ENCODE measurements around the gene TMEM59L. TPM values are rescaled to one million over a fixed set of nuclear protein-coding genes. Genes with fewer than 3 reads are reported as not detected.

The TMEM59L gene
- total RNA-seq, 2 experiments from 2014 or later, result not detected

DNA sequence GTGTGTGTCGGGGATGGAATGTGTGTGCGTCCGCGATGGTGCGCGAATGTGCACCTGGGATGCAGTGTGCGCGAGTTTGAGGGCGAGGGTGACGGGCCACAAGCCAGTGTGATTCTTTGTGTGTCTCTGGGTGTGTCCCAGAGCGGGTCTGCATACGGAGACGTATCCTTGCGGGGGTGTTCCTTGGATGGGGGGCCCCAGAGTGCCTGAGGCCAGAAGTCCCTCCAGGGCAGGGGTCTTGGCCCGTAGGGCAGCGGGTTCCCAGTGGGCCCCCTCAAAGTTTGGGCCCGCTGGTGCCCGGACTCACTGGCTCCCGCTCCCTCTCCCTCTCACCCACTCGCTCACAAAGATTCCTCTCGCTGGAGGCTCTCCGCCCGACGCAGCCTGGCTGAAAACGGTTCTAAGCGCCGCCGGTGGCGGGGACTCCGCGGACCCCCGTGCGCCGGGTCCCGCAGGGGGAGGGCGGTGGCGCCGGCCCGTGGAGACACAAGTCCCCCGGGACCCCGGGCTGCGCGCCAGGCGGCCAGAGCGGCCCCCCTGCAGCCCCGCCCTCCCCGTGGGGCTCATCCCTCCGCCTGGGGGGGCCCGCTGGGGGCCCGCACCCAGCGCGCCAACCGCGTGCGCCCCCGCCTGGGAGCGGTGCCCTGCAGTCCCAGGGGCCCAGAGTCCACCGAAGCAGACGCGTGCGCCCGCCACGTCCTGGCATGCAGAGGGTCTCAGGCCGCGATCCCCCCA is 7.0 kb upstream of the TMEM59L start:
- Mint-ChIP-seq H3K4me3 (no peak overlapping the region), H3K27ac (no peak overlapping the region), H3K4me1 (ENCODE audit: low read depth) (peaks cover 4% of the 10 kb centered on the region), H3K9me3 (no peaks in the 10 kb centered on the region), H3K27me3 (peaks cover 68% of the 10 kb centered on the region), H3K36me3 (ENCODE audit: low read depth) (no peaks in the 10 kb centered on the region)
- no peak for ATAC-seq
- POLR2A ChIA-PET, result no interaction called here
- intact Hi-C loops (cut with micrococcal nuclease), result no loop called here
- DNase-seq, result no peak
- TF ChIP-seq, protein P1, sequence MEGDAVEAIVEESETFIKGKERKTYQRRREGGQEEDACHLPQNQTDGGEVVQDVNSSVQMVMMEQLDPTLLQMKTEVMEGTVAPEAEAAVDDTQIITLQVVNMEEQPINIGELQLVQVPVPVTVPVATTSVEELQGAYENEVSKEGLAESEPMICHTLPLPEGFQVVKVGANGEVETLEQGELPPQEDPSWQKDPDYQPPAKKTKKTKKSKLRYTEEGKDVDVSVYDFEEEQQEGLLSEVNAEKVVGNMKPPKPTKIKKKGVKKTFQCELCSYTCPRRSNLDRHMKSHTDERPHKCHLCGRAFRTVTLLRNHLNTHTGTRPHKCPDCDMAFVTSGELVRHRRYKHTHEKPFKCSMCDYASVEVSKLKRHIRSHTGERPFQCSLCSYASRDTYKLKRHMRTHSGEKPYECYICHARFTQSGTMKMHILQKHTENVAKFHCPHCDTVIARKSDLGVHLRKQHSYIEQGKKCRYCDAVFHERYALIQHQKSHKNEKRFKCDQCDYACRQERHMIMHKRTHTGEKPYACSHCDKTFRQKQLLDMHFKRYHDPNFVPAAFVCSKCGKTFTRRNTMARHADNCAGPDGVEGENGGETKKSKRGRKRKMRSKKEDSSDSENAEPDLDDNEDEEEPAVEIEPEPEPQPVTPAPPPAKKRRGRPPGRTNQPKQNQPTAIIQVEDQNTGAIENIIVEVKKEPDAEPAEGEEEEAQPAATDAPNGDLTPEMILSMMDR (IDR thresholded peaks at IDR 0.05), result no peak
- CTCF ChIA-PET, result no interaction called here

DNA sequence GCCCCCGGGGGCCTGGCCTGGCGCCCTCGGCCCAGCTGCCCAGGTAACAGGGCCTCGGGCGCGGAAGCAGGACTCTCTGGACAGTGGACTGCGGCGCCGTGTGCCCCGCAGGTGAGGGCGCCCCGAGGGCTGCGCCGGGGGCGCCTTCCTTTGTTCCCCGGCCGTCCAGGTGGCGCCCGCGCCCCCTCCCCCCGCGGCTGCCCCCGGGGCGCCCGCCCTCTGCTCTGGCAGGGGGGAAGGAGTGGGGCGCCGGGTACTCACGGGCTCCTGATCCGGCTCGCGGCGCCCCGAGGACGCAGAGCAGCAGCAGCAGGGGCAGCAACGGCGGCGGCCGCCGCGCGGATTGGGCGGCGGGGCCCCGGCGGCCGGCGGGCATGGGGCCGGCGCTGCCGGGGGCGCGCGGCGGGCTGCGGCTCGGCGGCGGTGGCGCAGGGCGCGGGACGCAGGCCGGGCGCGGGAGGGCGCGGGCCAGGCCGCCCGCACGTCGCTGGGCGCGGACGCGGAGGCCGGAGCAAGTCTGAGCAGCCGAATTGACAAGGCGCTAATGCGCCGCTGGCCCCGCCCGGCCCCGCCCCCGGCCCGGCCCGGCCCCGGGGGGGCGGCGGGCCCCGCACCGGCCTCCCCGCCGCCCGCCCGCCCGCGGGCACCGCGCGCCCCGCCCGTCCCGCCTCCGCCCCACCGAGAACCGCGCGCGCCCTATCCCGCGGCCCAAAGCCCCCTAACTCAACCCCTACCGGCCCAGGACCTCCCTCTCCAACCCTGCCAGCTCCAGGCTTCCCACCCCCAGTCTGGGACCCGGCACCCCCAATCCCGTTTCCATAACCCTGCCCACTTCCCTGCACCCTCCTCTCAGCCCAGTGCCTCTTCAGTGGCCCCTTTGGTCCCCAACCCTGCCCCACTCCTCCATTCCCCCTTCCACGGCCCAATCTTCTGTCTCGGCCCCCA is 6.1 kb upstream of the TMEM59L start, which contains the start of gene CRLF1:
CRLF1 (minus strand) TSS at position 519 of the 945 bp plus-strand sequence; CDS start at position 376, 143 bp downstream.
- Mint-ChIP-seq H3K27ac (no peak within 1 kb of the TSS), H3K27me3 (peaks cover 71% of the 10 kb centered on the region), H3K36me3 (ENCODE audit: low read depth) (no peaks in the 10 kb centered on the region), H3K4me1 (ENCODE audit: low read depth) (peaks cover 9% of the 10 kb centered on the region), H3K4me3 (no peak within 1 kb of the TSS), H3K9me3 (no peaks in the 10 kb centered on the region)
- intact Hi-C loops (cut with micrococcal nuclease), result no loop called here
- DNase-seq (no peak), ATAC-seq (no peak)
- ChIA-PET POLR2A (no interaction called here), CTCF (no interaction called here)
- TF ChIP-seq, protein P1 (IDR thresholded peaks at IDR 0.05), result no peak

DNA sequence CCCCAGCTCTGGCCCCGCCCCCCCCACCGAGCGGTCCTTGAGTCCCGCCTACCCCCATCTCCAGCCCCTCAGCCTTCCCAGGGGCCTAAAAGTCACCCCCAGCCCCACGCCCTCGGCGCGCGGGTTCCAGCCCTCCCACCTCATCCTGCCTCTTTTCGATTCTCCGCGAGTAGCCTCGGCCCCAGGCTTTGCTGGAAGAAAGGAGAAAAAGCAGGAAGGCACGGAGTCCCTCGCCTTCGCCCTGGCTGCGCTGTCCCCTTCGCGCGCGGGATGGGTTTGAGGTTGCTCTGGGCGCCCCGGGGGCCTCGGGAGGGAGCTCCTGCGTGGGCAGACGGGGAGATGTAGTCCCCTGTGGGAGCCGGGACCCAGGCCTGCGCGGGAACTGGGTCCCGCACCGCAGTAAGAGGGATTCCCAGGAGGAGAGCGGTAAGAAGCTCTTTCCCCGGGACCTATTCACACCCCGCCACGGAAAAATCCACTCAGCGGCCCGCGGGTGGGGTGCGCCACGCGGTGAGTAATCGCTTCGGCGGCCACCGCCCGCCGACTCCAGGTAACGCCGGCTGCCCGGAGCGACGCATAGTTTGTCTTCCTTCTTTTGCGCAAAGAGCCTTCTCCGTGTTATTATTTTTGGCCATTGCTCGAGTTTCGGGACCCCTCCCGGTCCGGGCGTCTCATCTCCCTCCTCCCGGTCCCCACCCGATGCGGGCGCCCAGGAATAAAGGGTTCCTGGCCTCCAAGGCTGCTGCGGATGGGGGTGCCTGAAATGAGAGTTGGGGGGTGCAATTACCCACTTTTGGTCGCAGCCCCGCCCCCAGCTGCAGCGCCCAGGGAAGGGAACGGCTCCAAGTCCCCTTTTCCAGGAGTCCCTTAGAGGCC is 5.2 kb upstream of the TMEM59L start:
- DNase-seq (no peak), ATAC-seq (no peak)
- Mint-ChIP-seq H3K36me3 (ENCODE audit: low read depth) (no peaks in the 10 kb centered on the region), H3K9me3 (no peaks in the 10 kb centered on the region), H3K27me3 (peaks cover 70% of the 10 kb centered on the region), H3K4me3 (no peak overlapping the region), H3K4me1 (ENCODE audit: low read depth) (peaks cover 15% of the 10 kb centered on the region), H3K27ac (no peak overlapping the region)
- ChIA-PET POLR2A (interaction anchor here (1.0 to 1.4 kb wide), 3 partner anchors 14 to 116 kb away, joined by 3 read pairs; no protein-coding TSS in a partner anchor), CTCF (no interaction called here)
- TF ChIP-seq, protein P1 (IDR thresholded peaks at IDR 0.05), result no peak
- intact Hi-C loops (cut with micrococcal nuclease), result no loop called here

DNA sequence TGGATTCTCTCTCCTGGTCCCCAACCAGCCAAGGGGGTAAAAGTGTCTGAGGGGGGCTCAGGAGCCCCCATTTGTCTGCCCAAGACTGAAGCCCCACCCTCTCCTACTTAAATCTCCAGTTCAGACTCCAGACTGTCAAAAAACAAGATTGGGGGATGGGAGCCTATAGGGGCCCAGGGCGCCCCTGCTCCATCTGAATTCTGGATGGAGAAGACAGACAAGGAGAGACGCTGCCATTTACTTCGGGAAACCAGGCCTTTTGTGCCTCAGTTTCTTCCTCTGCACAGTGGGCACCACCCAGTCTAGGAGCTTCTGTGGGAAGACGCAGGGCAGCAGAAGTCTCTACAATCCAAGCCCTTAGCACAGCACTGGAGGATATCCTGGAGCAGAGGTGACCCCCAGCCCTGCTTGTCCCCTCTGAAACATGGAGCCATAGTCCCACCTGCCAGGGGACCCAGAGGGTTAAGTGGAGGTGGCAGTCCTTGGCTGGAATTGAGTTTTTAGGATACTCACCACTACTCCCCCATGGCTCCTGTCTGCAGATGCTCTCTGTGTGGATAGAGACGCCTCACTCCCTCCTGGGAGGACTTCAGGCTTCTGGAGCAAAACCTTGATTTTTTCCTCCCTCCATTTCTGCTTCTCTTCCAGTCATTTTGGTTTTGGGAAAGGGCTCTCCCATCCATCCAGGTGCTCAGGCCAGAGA is 4.4 kb upstream of the TMEM59L start:
- H3K4me3 Mint-ChIP-seq, result no peak overlapping the region

More for the DNA sequence above, 4.4 kb upstream of the TMEM59L start:
- CTCF ChIA-PET, result no interaction called here
- TF ChIP-seq, protein P1 (IDR thresholded peaks at IDR 0.05), result no peak
- POLR2A ChIA-PET, result interaction anchor here (1.0 to 1.4 kb wide), 3 partner anchors 13 to 116 kb away, joined by 3 read pairs; no protein-coding TSS in a partner anchor
- Mint-ChIP-seq H3K27ac (no peak overlapping the region), H3K9me3 (no peaks in the 10 kb centered on the region), H3K4me1 (ENCODE audit: low read depth) (peaks cover 15% of the 10 kb centered on the region), H3K27me3 (peaks cover 66% of the 10 kb centered on the region), H3K36me3 (ENCODE audit: low read depth) (no peaks in the 10 kb centered on the region)
- no peak for DNase-seq
- intact Hi-C loops (cut with micrococcal nuclease), result no loop called here
- ATAC-seq, result no peak

Measured in activated CD8-positive, alpha-beta T cell treated with anti-CD3 and anti-CD28 coated beads for 36 hours (primary cell).